HAP-1 (cell line): ENCODE results near the gene RHPN2.
"Not testable (repeated sequence)": the region's sequence is repeated elsewhere in the genome, so short reads cannot be mapped to it uniquely, and the experiment has no call there.

Experiments
- DNase-seq, 2 experiments: peaks; one replicate each; pipeline ENCODE4 v3.0.0-alpha.2; 2016 to 2020; ENCODE audit warnings: low spot score in 2 of 2
- H3K27me3 ChIP-seq: fragments of 250-450 bp; sonication (Bioruptor Pico); 2 replicates; pipeline ENCODE4 v1.5.1; 2020; ENCODE audit warnings: low read depth, mild to moderate bottlenecking, moderate library complexity
- H3K36me3 ChIP-seq: fragments of 250-450 bp; sonication (Bioruptor Pico); replicated peaks from 2 replicates; pipeline ENCODE4 v1.5.1; 2020; ENCODE audit warnings: mild to moderate bottlenecking
- H3K4me1 ChIP-seq: fragments of 250-450 bp; sonication (Bioruptor Pico); 2 replicates; pipeline ENCODE4 v1.5.1; 2020; ENCODE audit warnings: mild to moderate bottlenecking
- H3K4me3 ChIP-seq: fragments of 250-450 bp; sonication (Bioruptor Pico); 2 replicates; pipeline ENCODE4 v1.5.1; 2020; ENCODE audit warnings: mild to moderate bottlenecking, moderate library complexity
- H3K9me3 ChIP-seq: fragments of 250-450 bp; sonication (Bioruptor Pico); 2 replicates; pipeline ENCODE4 v1.5.1; 2020; ENCODE audit warnings: mild to moderate bottlenecking, moderate library complexity
- in situ Hi-C: fragments of 300-500 bp; cut with MboI; formaldehyde crosslinking; loops from 3 replicates; pipeline ENCODE4 v1.14.3; 2020; ENCODE audit warnings: low sequenced_read_pairs, inconsistent platforms, mixed read lengths

Gene RHPN2

GRCh38 chr19:33055718-33056117, 9.0 kb downstream of the RHPN2 start:
- peaks cover 5% of the 10 kb centered on the region; the same call in 1 of the 2 replicates for H3K36me3 ChIP-seq
- in situ Hi-C loops: no loop called here
- H3K4me1 ChIP-seq: no peaks in the 10 kb centered on the region; the same call in 1 of the 2 replicates
- DNase-seq: no peak
- no peak overlapping the region for H3K4me3 ChIP-seq
- no peaks in the 10 kb centered on the region for H3K9me3 ChIP-seq
- H3K27me3 ChIP-seq: no peaks in the 10 kb centered on the region

GRCh38 chr19:33054623-33055022, 10.1 kb downstream of the RHPN2 start:
- peaks cover 5% of the 10 kb centered on the region for H3K36me3 ChIP-seq
- DNase-seq: no peak
- H3K4me1 ChIP-seq: no peaks in the 10 kb centered on the region; the same call in 1 of the 2 replicates
- no peaks in the 10 kb centered on the region for H3K9me3 ChIP-seq
- in situ Hi-C loops: no loop called here
- no peak overlapping the region for H3K4me3 ChIP-seq
- no peaks in the 10 kb centered on the region for H3K27me3 ChIP-seq

- H3K27me3 ChIP-seq: no peaks in the 10 kb centered on the region
- H3K4me1 ChIP-seq: no peaks in the 10 kb centered on the region; the same call in 1 of the 2 replicates
- DNase-seq: no peak
- no peaks in the 10 kb centered on the region for H3K9me3 ChIP-seq
- in situ Hi-C loops: no loop called here
- H3K4me3 ChIP-seq: no peak overlapping the region
- H3K36me3 ChIP-seq: peaks cover 5% of the 10 kb centered on the region
These were observed 12.2 kb downstream of the RHPN2 start for GRCh38 chr19:33052352-33052972.

GRCh38 chr19:33050110-33050509, 14.6 kb downstream of the RHPN2 start:
- no peaks in the 10 kb centered on the region for H3K9me3 ChIP-seq
- no peaks in the 10 kb centered on the region for H3K27me3 ChIP-seq
- peaks cover 5% of the 10 kb centered on the region for H3K36me3 ChIP-seq
- no peaks in the 10 kb centered on the region for H3K4me1 ChIP-seq
- no peak overlapping the region for H3K4me3 ChIP-seq
- in situ Hi-C loops: no loop called here
- no peak for DNase-seq

- Histone ChIP-seq H3K4me3 (no peak overlapping the region), H3K36me3 (no peaks in the 10 kb centered on the region; the same call in 1 of the 2 replicates), H3K27me3 (no peaks in the 10 kb centered on the region), H3K9me3 (no peaks in the 10 kb centered on the region), H3K4me1 (no peaks in the 10 kb centered on the region)
- in situ Hi-C loops: no loop called here
- DNase-seq: no peak
These were observed 15.6 kb downstream of the RHPN2 start for GRCh38 chr19:33048806-33049676.

- H3K9me3 ChIP-seq: no peaks in the 10 kb centered on the region
- in situ Hi-C loops: no loop called here
- no peaks in the 10 kb centered on the region; the same call in 1 of the 2 replicates for H3K36me3 ChIP-seq
- H3K4me3 ChIP-seq: no peak overlapping the region
- DNase-seq: no peak
- H3K4me1 ChIP-seq: no peaks in the 10 kb centered on the region
- no peaks in the 10 kb centered on the region for H3K27me3 ChIP-seq
These were observed 17.3 kb downstream of the RHPN2 start for GRCh38 chr19:33047422-33047821.

- H3K27me3 ChIP-seq, H3K4me3 ChIP-seq, DNase-seq, H3K36me3 ChIP-seq, H3K9me3 ChIP-seq, H3K4me1 ChIP-seq, in situ Hi-C loops: not testable (repeated sequence)
These were observed 22.9 kb downstream of the RHPN2 start for GRCh38 chr19:33041828-33042160.

GRCh38 chr19:33040994-33041827, 23.5 kb downstream of the RHPN2 start:
- in situ Hi-C loops: no loop called here
- no peaks in the 10 kb centered on the region; the same call in 1 of the 2 replicates for H3K36me3 ChIP-seq
- DNase-seq: no peak
- no peaks in the 10 kb centered on the region for H3K27me3 ChIP-seq
- no peaks in the 10 kb centered on the region for H3K4me1 ChIP-seq
- no peaks in the 10 kb centered on the region for H3K9me3 ChIP-seq
- no peak overlapping the region for H3K4me3 ChIP-seq

GRCh38 chr19:33039815-33040214, 24.9 kb downstream of the RHPN2 start:
- Histone ChIP-seq H3K4me1 (no peaks in the 10 kb centered on the region), H3K9me3 (no peaks in the 10 kb centered on the region), H3K36me3 (no peaks in the 10 kb centered on the region; the same call in 1 of the 2 replicates), H3K27me3 (no peaks in the 10 kb centered on the region), H3K4me3 (no peak overlapping the region)
- in situ Hi-C loops: no loop called here
- DNase-seq: no peak

- no peak for DNase-seq
- no peaks in the 10 kb centered on the region for H3K27me3 ChIP-seq
- H3K9me3 ChIP-seq: no peaks in the 10 kb centered on the region
- no peaks in the 10 kb centered on the region for H3K4me1 ChIP-seq
- H3K4me3 ChIP-seq: no peak overlapping the region
- in situ Hi-C loops: no loop called here
- no peaks in the 10 kb centered on the region; the same call in 1 of the 2 replicates for H3K36me3 ChIP-seq
These were observed 25.5 kb downstream of the RHPN2 start for GRCh38 chr19:33039108-33039599.

GRCh38 chr19:33037168-33038025, 27.3 kb downstream of the RHPN2 start:
- DNase-seq, H3K4me1 ChIP-seq, H3K4me3 ChIP-seq, H3K27me3 ChIP-seq, H3K36me3 ChIP-seq, in situ Hi-C loops, H3K9me3 ChIP-seq: not testable (repeated sequence)

- DNase-seq, in situ Hi-C loops, H3K4me1 ChIP-seq, H3K27me3 ChIP-seq, H3K9me3 ChIP-seq, H3K36me3 ChIP-seq, H3K4me3 ChIP-seq: not testable (repeated sequence)
These were observed 28.1 kb downstream of the RHPN2 start for GRCh38 chr19:33036370-33037167.
